ENCODE data around the gene DHX30.
"Not testable (repeated sequence)": the region's sequence is repeated elsewhere in the genome, so short reads cannot be mapped to it uniquely, and the experiment has no call there.

DHX30 gene

DNA sequence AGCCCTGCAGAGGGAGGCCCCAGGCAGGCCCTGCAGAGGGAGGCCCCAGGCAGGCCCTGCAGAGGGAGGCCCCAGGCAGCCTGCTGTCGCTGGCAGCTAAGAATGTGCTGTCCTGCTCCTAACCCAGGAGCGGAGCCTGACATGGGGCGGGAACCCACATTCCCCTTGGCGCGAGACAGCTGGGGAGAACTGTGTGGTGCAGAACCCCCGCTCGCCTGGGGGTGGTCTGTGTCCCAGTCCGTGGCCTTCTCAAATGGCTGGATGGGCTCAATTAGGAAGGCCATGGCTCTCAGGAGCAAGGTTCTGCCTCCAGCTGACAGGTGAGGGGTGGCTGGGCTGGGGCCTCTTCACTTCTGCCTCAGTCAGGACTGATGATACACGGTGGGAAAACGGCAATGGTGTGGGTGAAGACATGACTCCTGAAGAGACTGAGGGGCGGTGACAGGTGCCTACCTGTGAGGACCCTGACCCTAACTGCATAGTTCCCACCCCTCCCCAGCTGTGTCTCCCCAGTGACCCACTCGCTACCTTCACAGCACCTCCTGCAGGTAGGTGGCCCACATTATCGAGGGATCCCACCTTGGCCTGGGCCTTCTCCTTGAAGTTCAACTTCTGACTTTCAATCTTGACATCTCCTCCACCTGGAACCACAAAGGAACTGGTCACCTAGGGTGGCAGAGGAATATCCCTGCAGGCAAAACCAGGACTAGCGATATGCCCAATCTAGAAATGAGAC is 52.0 kb downstream of the DHX30 start:
- DNase-seq = no peak

DNA sequence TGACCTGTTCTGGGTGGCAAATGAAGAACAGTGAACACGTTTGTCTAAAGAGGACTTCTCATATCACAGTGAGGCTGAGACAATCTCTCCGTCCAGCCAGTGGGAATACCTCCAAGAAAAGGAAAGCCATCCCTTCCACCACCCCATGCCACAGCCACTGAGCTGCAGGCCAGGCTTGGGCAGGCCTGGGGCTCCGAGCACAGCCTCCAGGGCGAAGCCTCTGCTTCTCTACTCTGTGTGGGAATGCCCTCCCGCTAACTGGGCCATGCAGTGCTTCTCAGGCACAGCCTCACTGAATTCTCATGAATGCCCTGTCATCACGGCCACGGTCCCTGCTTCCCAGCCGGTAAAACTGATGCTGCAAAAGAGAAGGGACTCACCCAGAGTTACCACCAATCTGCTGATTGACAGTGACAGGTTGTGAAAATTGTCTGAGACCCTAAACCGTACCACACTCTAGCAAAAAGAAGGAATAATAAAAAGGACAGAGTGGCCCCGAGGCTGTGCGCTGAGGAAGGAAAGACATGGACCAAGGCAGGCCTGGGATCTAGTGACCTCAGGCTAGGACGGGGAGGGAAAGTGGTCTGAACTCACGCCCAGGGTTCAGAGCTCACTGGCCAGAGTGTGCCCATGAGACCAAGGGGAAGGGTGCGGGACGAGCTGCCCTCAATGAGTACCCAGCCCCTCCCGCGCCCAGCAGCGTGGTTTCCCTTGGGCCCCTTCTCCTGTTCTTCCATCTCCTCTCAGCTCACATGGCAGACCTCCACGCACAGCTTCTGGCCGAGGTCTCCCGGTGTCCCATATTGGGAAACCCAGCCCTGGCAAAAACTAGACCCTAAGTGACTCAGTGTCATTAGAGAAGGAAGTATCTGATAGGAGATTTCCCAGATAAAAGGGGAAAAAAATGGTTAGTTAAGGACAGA is 52.8 kb downstream of the DHX30 start:
- DNase-seq = no peak

DNA sequence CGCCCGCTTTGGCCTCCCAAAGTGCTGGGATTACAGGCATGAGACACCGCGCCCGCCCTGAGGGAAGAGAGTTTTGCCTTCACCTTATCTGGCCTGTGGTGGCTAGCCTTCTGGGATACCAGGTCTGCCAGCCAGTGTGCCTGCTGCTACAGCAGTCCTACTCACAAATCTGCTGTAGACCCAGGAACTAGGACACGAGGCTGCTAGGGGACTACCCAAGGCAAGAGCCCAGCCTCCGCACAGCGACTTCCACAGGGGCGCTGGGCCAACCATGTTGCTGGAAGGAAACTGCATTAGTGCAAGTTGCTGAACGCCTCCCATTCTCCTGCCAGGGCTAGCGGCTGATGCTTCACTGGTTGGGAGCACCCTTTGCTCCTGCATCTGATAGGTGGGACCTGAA is 53.7 kb downstream of the DHX30 start:
- no peak for DNase-seq

DNA sequence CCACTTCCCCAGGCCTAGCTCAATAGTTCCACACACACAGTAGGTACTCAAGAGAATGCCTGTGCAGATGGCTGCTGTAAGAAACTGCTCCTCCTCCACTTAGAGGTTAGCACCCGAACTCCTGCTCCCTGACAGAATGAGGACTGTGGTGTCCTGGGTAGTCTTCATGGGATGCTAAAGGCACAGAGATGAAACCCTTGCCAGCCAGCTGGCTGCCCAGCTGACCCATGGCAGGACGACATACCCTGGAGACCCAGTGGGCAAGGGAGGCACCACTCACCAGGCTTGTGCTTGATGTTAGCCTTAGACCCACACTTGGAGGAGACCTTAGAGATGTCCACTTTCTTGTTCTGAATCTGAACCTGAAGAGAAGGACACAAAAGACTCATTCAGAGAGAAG is 54.2 kb downstream of the DHX30 start:
- DNase-seq = no peak

GRCh38 chr3:47859956-47860605 is 57.1 kb downstream of the DHX30 start:
- no peak for DNase-seq

DNA sequence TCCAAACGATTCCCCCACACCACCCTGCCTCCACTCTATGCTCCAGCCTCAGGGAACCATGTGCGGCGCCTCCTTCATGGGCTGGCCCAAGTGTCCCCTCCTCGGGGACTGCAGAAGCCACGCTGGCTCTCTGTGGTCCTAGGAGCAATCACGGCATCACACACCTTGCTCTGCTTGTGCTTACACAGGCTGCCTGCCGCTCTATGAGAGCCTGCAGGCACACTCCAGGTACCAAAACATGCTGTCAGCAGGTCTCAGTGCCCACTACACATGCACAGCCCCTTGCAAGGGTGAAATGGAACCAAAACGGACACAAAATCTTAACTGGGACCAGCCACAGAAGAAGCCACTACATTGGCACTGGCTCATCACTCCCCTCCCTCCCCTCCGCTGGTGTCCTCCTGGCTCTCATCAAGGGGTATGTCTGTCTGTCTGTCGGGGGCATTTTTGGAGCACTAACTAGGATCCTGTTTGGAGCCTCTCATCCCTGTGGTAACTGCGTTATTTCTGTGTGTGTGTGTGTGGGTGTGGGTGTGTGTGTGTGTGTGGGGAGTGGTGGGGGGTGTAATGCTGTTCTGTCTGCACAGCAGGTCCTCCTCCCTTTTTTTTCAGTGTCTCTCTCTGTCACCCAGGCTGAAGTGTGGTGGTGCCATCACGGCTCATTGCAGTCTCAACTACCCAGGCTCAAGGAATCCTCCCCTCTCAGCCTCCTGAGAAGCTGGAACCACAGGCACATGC is 60.6 kb downstream of the DHX30 start:
- DNase-seq = no peak

GRCh38 chr3:47865192-47865591 is 62.3 kb downstream of the DHX30 start:
- DNase-seq = peak; percentile 14

GRCh38 chr3:47867451-47868044 is 64.6 kb downstream of the DHX30 start:
- DNase-seq = no peak

- no peak for DNase-seq
Observed at GRCh38 chr3:47868306-47868705, 65.4 kb downstream of the DHX30 start.

- DNase-seq = no peak
Observed at GRCh38 chr3:47870156-47870555, 67.2 kb downstream of the DHX30 start.

DNA sequence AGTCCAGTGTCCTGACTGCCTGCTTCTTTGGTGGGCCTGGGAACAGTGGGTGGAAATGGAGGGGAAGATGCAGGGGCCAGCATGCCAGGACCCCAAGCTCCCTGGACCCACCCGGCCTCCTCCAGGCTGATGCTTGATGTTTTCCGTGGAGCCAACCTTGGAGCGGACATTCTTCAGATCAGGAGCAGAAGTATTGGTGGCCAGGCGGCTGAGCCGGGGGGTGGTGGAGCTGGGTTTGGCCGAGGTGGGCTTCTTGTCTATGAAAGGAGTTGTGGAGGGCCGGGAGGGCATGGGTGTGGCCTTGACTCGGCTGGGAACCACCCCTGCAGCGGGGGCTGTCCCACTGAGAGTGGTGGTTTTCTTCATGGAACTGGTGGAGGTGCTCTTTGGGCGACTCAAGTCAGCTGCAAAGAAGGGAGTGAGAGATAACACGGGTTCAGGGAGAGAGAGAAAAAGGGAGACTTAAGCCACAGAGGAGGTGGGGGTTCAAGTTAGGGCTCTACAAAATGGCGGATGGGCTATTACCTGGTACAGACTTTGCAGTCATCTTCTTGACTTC is 67.8 kb downstream of the DHX30 start:
- DNase-seq = no peak

GRCh38 chr3:47871389-47871788 is 68.5 kb downstream of the DHX30 start:
- DNase-seq = no peak

DNA sequence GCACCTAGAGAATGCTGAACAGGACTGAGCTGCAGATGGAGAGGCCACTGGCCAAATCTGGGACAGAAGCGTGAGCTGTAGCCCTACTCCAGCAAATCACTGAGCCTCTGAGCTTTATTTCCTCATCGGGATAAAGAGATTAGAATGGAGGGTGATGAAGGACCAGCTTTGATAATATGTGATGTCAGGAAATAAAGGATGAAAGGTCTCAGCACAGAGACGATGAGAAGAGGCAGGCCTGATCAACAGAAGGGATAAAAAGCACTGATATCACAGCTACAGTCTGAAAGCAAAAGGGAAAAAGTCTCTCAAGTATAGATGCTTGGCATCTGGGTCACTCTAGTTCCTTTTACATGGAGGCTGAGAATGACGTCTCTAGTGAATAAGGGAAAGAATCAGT is 70.0 kb downstream of the DHX30 start:
- DNase-seq = no peak

GRCh38 chr3:47874438-47874837 is 71.5 kb downstream of the DHX30 start:
- DNase-seq = no peak

- DNase-seq = no peak
Observed at GRCh38 chr3:47874913-47875312, 72.0 kb downstream of the DHX30 start.

DNA sequence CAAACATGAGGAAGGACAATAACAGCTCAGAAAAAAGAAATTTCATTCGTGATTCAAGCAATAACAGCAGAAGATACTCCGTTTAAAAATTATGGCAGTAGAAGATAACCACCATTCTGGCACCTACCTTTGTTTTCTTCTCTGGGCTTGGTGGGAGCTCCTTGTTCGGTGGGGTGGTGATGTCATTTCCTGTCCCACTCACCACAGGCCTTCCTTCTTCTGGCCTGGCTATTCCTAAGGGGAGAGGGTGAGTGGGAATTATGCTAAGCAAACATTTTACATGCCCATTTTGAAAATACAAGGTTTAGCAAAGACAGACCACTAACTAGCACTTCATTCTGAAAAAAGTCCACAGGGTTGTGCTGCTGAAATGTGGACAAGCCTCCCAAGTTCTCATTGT is 74.4 kb downstream of the DHX30 start:
- DNase-seq = no peak

DNA sequence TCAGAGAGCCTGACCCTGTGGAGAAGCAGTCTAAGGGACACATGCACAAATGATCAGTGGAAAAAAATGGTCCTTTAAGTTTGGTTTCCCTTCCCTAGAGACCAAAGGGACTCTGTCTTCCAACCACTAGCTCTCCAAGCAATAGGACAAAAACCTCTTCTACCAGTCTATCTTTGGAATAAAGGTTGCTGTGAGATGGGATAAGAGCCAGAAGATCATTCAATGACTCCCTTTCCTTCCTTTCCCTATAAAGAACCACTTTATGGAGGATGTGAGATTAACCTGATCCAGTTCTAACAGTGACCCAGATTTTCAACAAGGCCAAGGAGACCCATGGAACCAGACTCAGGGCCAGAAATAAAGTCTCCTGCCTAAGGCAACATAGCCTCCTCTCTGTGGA is 74.8 kb downstream of the DHX30 start:
- DNase-seq = no peak

DNA sequence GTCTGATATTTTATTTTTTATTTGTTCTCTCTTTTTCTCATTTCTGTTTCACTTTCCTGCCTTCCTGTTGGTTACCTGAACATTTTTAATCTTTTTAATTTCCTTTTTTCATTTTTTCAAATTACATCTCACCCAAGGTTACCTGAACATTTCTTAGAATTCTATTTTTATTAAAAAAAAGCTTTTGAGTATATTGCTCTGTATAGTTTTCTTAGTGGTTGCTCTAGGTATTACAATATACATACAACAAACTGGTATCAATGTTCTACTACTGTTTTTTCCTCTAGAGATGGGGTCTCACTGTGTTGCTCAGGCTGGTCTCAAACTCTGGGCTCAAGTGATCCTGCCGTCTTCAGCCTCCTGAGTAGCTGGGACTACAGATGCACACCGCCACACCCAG is 79.4 kb downstream of the DHX30 start:
- DNase-seq = no peak

GRCh38 chr3:47884603-47885002 is 81.7 kb downstream of the DHX30 start:
- DNase-seq = no peak

DNA sequence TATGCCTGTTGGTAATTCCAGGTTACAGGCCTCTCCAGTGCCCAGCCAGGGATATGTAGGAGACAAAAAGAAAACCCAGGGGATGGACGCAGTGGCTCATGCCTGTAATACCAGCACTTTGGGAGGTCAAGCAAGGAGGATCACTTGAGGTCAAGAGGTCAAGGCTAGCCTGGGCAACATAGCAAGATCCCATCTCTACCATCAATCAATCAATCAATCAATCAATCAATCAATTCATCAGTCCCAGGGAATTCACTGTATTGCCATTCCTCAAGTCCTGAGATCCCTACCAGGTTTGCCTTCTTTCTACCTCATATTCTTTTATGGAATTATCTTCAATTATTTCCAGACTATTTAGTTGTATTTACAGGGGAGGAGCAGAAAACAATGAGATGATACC is 82.2 kb downstream of the DHX30 start:
- no peak for DNase-seq

GRCh38 chr3:47887991-47888390 is 85.1 kb downstream of the DHX30 start:
- DNase-seq = not testable (repeated sequence)
